ENCODE results near the gene MRGPRX1.

DNA sequence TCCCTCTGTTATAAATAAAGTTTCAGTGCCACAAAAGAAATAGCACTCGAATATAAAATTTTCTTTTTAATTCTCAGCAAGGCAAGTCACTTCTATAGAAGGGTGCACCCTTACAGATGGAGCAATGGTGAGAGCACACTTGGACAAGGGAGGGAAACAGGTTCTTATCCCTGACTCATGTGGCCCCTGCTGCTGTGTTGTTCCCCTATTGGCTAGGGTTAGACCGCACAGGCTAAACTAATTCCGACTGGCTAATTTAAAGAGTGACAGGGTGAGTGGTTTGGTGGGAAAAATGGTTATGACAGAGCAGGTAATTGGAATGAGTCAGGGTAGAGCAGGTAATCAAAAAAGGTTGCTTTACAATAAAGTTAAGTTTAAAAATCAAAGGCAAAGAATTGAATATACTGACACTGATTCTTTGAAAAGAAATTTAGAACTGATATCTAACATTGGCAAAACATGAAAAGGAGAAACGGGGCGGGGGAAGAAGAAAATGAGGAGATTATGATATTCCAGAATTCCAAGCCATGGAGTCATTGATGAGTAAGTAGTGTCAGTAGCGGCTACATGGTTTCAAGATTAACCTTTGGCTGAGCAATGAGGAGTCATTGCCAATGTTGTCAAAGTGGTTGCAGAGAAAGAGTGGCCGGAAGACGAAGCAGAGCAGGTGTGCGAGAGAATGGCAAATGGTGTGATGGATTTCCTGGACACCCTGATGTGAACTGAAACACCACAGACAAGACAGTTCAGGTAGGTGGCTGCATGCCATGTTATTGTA is 48.4 kb upstream of the MRGPRX1 start:
- TF ChIP-seq PHB2 (IDR thresholded peaks at IDR 0.05; ENCODE audit: partially characterized antibody) (no peak), ZNF441 (CRISPR knock-in tag; IDR thresholded peaks at IDR 0.05; ENCODE audit: borderline replicate concordance) (no peak), RAD21 (CRISPR knock-in tag; IDR thresholded peaks at IDR 0.05) (no peak), POLR2G (IDR thresholded peaks at IDR 0.05; ENCODE audit: low read depth, low read length) (no peak), NR2F6 (IDR thresholded peaks at IDR 0.05) (no peak), NR2F6 (CRISPR knock-in tag; IDR thresholded peaks at IDR 0.05) (no peak), AGO2 (optimal IDR thresholded peaks at IDR 0.05; ENCODE audit: low read depth, low read length) (no peak), ZNF263 (CRISPR knock-in tag; IDR thresholded peaks at IDR 0.05) (no peak), FOSL2 (CRISPR knock-in tag; IDR thresholded peaks at IDR 0.05) (no peak), SP1 (IDR thresholded peaks at IDR 0.05) (no peak), SP1 (CRISPR knock-in tag; IDR thresholded peaks at IDR 0.05) (no peak), ZNF253 (CRISPR knock-in tag; IDR thresholded peaks at IDR 0.05; ENCODE audit: borderline replicate concordance) (no peak)
- TF ChIP-seq, protein P1, sequence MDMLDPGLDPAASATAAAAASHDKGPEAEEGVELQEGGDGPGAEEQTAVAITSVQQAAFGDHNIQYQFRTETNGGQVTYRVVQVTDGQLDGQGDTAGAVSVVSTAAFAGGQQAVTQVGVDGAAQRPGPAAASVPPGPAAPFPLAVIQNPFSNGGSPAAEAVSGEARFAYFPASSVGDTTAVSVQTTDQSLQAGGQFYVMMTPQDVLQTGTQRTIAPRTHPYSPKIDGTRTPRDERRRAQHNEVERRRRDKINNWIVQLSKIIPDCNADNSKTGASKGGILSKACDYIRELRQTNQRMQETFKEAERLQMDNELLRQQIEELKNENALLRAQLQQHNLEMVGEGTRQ (IDR thresholded peaks at IDR 0.05; ENCODE audit: low read depth, low read length): no peak
- TF ChIP-seq, protein P1 (CRISPR knock-in tag; IDR thresholded peaks at IDR 0.05; ENCODE audit: borderline replicate concordance): no peak
- TF ChIP-seq, protein P2, sequence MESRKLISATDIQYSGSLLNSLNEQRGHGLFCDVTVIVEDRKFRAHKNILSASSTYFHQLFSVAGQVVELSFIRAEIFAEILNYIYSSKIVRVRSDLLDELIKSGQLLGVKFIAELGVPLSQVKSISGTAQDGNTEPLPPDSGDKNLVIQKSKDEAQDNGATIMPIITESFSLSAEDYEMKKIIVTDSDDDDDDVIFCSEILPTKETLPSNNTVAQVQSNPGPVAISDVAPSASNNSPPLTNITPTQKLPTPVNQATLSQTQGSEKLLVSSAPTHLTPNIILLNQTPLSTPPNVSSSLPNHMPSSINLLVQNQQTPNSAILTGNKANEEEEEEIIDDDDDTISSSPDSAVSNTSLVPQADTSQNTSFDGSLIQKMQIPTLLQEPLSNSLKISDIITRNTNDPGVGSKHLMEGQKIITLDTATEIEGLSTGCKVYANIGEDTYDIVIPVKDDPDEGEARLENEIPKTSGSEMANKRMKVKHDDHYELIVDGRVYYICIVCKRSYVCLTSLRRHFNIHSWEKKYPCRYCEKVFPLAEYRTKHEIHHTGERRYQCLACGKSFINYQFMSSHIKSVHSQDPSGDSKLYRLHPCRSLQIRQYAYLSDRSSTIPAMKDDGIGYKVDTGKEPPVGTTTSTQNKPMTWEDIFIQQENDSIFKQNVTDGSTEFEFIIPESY (CRISPR knock-in tag; IDR thresholded peaks at IDR 0.05): no peak
- TF ChIP-seq, protein P3, sequence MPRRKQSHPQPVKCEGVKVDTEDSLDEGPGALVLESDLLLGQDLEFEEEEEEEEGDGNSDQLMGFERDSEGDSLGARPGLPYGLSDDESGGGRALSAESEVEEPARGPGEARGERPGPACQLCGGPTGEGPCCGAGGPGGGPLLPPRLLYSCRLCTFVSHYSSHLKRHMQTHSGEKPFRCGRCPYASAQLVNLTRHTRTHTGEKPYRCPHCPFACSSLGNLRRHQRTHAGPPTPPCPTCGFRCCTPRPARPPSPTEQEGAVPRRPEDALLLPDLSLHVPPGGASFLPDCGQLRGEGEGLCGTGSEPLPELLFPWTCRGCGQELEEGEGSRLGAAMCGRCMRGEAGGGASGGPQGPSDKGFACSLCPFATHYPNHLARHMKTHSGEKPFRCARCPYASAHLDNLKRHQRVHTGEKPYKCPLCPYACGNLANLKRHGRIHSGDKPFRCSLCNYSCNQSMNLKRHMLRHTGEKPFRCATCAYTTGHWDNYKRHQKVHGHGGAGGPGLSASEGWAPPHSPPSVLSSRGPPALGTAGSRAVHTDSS (CRISPR knock-in tag; conservative IDR thresholded peaks at IDR 0.05): no peak

Data from HepG2 (cell line).